Right lung (tissue), 5 donors: ENCODE measurements around the gene FRMPD2. TPM values are rescaled to one million over a fixed set of nuclear protein-coding genes. Genes with fewer than 3 reads are reported as not detected.
"Not testable (repeated sequence)": the region's sequence is repeated elsewhere in the genome, so short reads cannot be mapped to it uniquely, and the experiment has no call there.

ENCODE experiments used
- DNase-seq, 2 donors: peaks; one replicate each; pipeline ENCODE4 v3.0.0-alpha.2; 2013
- polyA plus RNA-seq, 5 donors: library from polyadenylated mRNA; unstranded; fragments of 120-200 nt; gene quantifications; one replicate each; pipeline versions ENCODE4 v1.2.1 to v1.2.3, GENCODE V29; 2013; ENCODE audit warnings: inconsistent platforms in 1 of 5, low replicate concordance in 1 of 5; ENCODE audit not compliant: insufficient read length in 5 of 5, insufficient read depth in 1 of 5

FRMPD2 gene
- polyA plus RNA-seq, 5 donors = 0.38 to 2.6 (median 1.6) TPM

DNA sequence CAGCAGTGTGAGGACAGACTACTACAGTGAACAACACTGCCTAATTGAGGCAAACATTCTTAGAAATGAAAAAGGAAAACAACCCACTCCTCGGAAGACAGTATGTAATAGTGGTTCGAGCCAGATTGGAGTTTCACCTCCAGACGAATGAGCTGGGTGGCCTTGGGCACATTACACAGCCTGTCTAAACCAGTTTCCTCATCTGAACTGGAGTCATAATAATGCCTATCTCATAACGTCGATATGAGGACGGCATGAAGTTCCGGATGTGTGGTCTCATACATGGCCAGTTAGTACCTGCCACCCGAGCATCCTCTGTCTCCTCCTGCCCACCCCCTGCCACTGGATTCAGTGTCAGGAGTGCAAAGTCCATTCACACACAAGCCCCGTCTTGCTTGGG lies 15.8 kb upstream of the FRMPD2 start:
- no peak for DNase-seq

DNA sequence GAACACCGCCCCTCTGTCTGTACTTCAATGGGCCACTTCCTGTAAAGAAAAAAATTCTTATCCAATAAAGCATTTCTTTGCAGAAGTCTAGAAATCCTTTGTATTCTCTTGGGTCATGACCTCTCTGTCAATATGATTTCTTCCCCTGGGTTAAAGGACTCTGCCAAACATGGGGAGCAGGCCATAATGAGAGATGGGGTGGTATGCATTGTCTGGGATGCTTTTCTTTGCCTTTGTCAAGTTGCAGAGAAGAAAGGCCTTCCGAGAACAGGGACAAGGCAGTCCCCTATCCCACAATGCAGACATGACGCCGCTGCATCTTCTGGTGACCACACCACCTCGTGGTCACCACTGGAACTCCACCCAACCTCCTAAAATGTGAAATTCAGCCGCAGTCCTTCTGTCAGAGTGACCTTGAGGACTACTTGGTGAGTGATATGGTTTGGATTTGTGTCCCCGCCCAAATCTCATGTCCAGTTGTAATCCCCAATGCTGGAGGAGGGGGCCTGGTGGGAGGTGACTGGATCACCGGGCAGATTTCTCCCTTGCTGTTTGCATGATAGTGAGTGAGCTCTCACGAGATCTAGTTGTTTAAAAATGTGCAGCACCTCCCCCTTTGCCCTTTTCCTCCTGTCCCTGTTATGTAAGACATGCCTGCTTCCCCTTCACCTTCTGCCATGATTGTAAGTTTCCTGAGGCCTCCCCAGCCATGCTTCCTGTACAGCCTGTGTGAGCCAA lies 15.2 kb upstream of the FRMPD2 start:
- peak; percentile 29 to 36 for DNase-seq

DNA sequence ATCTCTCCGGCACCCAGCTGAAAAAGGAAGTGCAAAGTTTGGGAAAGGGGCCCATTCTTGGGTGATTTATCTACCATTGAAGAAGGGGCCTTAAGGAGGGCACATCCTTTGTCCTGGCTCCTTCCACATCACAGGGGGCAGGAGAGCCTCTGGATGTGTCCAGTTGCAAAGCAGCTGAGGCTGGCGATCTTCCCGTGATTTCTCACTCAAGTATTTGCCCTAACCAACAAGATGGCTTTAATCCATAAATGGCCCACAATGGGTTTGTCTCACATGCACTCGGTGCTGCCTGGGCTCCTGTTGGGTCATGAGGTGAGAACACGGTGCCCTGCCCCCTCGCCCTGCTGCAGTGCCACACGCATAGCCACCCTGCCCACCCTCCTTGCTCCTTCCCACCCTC lies 14.2 kb upstream of the FRMPD2 start:
- DNase-seq = no peak

DNA sequence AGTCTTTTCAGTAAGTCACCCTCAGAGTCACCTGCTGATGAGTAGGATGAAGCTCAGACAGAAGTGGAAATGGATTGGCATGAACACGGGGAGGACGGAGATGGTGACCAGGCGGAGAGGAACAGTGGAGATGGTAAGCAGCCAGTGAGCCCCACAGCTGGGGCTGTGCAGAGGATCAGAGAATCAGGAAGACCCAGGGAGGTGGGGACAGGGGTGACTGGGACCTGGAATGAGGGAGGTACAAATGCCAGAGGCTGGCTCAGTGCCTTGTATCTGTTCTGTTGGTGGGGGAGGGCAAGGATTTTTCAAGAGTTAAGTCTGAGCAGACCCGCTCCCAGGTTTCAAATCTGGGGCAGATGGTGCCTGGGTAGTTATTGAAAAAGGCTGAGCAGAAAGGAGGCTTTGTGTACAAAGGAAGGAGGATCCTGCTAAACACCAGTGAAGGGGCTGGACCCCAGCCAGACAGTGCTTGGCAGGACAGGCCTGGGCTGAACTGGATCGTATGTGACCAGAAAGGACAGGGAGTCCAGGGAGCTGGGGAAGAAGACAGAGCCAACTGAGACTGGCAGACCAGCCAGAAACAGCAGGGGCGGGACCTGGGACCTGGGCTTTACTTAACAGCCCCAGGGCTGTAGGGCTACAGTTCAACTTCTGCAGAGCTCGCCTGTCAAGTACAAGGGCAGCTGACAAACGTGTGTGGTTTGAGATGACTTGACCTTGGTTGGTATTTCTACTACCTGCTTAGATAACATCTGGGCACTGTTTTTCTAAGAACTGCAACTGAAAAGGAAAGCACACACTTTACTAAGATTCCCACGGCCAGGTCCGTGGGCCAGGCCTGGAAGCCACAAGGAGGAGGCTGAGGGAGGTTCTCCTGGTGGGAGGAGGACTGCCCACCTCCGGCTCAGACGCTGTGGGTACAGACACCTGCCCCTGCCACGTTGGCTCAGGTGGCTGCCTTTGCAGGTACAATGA lies 13.2 kb upstream of the FRMPD2 start:
- DNase-seq = peak; percentile 21 to 27

DNA sequence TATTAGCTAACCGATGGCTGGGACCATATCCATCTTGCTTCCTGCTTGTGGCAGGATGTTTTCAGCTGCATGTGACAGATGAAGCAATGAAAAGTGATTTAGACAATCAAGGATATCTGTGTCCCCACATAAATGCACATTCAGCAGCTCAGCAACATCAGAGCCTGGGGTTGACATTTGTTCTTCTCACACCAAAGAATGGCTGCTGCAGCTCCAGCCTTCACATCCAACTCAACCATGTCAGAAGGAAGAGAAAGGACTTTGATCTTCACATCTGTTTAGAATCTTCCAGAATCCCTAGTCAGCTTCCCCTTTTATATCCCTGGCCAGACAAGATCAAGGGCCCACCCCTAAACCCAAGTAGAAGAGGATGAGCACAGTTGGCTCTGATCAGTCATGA lies 11.9 kb upstream of the FRMPD2 start:
- DNase-seq = no peak

DNA sequence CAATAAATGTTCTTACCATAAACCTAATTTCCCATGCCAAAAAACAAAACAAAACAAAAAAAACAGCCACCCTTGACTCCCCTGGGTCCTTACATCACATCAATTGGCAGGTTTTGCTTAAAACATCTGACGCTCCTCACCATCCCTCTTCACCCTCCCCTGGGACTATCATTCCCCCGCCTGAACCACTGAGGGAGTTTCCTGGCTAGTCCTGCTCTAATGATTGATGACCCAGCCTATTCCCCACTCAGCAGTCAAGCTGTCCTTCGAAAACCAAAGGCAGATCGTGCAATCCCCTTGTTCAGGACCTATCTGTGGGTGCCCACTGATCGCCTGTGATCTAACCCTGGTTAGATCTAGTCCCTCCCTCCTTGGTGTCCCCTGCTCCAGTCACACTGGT lies 11.2 kb upstream of the FRMPD2 start:
- no peak for DNase-seq

DNA sequence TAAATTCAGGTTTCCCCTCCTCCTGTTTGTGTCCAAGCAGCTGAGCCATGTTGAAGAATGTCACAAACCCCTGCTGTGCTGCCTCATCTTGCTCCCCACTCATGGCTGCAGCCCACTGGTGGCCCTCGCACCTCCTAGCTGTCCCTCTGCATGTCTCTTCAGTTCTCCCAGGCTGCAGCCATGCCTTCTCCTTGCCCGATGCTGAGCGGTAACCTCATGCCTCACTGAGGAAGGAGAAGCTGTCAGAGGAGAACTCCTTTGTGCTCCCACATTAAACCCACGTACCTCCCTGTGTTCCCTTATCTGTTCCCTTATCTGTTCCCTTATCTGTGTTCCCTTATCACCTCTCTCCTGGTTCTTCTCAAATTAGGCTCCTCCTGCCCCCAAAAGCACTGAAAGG lies 10.3 kb upstream of the FRMPD2 start:
- no peak for DNase-seq

DNA sequence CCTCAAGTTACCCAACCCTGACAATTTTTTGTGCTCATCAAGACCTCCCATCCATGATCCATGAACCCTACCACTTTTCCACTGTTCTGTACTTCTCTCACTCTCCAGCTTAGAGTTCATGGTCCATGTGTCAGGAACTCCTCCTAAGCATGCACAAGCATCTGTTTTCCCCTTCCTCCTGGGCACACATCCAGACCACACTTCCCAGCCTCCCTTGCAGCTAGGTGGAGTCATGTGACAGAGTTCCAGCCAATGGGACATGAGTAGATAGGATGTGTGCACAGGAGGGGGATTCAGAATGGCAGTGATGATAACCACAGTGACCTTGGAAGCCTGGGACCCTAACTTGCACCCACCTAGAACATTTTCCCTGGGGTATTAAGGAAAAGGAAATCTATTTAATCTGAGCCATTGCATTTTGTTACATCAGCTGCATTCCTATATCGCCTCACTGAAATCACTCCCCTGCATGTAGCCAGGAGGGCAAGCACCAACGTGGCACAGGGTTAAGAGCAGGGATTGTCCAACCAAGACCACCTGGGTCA lies 9.6 kb upstream of the FRMPD2 start:
- DNase-seq = no peak

DNA sequence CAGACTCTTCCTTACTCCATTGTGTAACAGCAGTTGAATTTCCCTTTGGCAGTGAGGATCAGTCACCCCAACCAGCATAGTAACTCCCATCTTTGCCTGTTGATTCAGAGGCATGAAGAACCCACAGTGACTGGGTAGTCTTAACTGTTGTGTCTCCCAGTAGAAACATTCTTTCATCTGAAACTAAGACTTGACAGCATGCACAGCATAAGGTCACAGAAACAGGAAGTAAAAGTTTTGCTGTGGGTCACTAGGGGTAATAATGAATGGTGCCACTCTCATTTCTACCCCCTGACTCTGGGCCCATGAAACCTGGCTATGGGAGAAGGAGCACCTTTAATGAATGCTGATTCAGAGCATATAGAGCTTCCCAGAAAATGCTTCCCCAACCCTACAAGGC lies 8.3 kb upstream of the FRMPD2 start:
- no peak for DNase-seq

DNA sequence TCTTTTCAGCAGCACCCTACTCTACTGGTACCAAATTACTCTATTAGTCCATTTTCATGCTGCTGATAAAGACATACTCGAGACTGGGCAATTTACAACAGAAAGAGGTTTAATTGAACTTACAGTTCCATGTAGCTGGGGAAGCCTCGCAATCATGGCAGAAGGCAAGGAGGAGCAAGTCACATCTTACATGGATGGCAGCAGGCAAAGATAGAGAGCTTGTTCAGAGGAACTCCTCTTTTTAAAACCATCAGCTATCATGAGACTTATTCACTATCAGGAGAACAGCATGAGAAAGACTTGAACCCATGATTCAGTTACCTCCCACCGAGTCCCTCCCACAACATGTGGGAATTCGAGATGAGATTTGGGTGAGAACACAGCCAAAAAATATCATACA lies 7.2 kb upstream of the FRMPD2 start:
- not testable (repeated sequence) for DNase-seq

DNA sequence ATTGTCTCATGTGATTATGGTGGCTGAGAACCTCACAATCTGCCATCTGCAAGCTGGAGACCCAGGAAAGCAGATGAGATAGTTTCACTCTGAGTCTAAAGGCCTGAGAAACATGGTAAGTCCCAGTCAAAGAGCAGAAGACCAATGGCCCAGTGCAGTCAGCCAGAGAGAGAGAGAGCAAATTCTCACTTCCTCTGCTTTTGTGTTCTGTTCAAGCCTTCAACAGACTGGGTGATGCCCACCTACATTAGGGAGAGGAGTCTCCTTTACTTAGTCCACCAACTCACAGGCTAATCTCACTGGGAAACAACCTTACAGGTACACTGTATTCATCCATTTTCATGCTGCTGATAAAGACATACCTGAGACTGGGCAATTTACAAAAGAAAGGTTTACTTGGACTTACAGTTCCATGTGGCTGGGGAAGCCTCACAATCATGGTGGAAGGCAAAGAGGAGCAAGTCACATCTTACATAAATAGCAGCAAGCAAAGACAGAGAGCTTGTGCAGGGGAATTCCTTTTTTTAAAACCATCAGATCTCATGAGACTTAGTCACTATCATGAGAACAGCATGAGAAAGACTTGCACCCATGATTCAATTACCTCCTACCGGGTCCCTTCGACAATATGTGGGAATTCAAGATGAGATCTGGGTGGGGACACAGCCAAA lies 4.7 kb upstream of the FRMPD2 start:
- DNase-seq = no peak

DNA sequence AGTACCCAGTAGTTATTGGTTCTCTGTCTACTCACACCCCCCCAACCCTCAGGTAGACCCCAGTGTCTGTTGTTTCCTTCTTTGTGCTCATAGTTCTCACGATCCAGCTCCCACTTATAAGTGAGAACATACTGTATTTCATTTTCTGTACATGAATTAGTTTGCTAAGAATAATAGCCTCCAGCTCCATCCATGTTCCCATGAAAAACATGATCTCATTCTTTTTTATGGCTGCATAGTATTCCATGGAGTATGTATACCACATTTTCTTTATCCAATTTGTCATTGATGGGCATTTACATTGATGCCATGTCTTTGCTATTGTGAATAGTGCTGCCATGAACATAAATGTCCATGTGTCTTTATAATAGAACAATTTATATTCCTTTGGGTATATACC lies 2.6 kb upstream of the FRMPD2 start:
- DNase-seq = no peak

DNA sequence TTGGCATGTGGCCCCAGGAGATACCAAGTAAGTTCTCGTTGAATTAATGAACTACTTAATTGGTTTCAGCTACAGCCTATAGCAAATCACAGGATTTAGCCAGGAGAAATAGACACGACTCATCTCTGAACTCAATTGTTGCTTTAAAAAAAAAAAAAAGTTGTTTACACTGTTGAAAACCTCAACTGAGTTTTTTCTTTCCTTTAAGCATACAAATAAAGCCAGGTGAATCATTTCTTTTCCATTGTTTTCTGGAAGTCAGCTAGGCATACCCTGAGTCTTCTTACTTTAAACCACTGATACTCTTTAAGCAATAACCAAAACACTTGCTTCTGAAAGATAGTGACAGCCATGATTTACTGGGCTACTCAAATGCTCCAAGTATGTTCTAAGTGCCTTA lies 755 bp downstream of the FRMPD2 start:
- no peak for DNase-seq

DNA sequence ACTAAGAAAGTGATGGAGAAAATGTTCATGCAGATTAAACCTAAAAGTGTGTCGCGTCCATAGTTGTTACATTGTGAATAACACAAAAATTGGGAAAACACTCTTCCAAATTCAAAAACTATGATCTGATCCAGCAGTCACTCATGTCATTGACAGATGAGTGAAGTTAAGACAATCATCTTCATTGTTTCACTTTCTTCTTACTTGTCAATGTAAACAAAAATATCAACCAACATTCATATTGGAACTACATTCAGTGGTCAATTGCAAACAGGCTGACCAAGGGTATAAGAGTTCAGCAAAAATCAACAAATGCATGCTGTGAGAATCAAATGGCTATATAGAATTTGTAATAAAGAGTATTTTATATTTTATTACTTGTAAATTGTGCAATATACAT lies 1.8 kb downstream of the FRMPD2 start:
- no peak for DNase-seq

DNA sequence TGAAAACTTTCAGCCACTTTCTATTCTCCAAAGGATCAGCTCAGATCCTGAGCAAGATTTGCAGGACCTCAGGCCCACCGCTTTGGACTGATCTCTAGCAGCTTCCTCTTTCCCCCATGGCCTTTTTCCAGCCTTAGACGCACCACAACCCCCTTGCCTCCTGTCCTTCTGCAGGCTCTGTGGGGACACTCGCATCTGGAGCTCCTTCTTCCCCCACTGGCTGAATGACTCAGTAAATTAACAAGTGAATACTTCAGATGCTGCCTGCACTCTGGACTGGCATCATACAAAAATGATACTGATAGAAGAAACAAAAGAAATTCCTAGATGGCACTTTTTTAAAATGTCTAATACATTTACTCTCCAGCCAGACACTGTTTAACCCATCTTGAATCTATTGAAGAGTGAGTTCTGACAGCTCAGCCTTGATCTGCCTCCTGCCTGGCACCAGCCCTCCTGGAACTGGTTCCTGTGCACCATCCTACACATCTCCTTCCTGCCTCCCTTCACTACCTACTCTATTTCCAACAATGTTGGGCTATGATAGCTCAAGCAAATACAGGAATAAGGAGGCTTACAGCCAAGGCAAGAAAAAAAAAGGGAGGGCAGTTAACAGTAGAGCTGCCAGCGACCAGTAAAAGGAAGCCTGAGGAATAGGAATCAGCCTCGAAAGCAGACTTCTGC lies 3.3 kb downstream of the FRMPD2 start:
- DNase-seq = no peak

DNA sequence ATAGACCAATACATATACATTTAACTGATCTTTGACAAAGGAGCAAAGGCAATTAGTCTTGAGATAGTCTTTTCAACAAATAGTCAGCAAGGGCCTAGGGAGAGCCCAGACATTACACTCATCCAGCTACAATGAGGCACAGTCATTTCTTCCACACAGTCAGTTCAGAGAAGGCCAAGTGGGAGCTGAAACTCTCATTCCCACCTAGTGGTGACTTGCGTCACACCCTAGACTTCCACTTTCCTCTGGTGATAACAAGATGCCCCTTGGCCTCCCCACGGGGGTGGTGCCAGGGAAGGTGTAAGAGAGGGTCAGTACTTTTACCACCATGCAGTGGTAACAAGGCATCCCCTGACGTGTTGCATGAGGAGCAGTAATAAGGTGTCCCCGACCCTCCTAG lies 8.0 kb downstream of the FRMPD2 start:
- DNase-seq = no peak

DNA sequence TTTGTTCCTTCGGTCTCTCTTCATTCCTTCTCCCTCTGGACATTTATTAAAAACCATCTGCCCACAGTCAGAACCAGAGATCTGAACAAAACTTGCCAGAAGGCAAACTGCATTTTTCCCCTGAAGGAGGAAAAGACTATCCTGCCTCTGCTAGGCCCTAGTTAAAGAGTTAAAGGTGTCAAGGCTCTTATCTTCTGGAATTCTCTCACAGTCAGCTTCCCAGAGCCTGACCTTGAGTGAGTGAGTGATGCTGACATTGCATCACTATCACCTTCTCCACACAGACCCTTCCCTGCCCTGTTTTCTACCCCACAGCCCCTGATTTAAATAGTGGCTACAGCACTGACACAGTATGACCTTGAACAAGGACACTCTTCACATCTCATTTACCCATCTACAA lies 16.4 kb downstream of the FRMPD2 start:
- no peak for DNase-seq

DNA sequence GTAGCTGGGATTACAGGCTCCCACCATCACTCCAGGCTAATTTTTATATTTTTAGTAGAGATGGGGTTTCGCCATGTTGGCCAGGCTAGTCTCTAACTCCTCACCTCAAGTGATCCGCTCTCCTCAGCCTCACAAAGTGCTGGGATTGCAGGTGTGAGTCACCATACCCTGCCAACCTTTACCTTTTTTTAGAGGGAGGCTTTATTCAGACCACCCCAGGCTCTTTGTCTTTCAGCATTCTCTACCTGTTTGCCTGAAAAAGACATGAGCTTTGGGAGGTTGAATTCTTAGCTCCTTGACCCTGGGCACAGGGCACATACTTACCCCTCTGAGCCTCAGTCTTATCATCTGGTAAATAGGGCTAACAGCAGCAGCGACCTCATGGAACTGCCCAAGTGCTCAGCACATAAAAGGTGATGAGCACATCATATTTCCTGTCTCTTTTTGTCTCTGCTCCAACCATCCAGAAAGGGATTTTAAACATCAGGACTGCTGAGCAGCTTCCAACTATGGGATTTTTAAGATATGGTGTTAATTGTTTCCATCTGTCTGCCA lies 17.0 kb downstream of the FRMPD2 start:
- DNase-seq = no peak

DNA sequence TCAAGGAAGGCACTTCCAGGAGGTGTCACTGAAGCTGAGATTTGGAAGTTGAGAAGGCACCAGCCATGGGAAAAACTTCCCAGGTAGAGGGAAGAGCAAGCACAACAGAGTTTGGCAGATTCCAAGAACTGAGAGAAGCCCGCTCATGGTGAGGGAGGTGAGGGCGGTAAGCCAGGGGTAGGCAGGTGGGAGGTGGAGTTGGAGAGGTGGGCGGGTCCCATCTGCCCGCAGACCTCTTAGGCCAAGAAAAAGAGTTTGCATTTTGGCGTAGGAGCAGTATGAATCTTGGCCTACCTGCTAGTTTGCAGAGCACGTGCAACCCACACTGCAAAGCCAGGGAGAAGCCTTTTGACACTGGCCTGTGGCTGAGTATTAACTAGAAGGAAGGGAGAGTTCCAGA lies 18.8 kb downstream of the FRMPD2 start:
- DNase-seq = no peak

DNA sequence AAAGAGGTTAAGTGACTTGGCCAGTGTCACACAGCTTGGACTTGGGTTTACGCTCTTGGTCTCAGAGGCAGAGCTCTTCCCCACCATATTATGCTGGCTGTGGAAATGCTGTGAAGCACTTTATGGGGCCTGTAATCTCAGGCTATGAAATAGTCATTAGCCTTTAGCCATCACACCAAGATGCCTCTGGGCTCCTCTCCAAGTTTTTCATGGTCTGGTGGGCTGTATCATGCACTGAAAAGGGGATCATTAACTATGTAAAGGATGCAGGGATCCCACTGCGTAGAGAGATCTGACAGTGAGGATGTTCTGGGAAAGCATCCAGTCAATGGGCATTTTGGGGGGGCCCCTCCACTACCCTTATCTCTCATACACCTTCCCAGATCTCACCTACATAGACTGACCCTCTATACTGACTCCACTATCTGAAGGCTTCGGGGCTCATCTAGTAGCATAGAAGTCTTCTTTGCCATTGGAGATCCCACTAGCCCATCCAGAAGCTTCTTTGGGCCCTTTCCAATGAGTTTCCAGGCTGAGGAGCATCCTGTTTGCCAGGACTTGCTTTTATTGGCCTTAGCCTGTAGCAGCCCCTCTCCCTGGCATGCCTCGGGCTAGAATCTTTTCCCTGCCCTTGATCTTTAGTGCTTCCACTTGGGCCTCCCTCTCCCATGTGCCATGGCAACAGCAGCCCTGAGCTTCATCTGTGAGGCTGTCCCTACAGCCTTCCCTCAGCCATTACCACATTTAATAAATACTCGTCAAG lies 19.6 kb downstream of the FRMPD2 start:
- no peak for DNase-seq
